Liver (tissue), 9 donors: ENCODE measurements around the gene B3GNT2. TPM values are rescaled to one million over a fixed set of nuclear protein-coding genes. Genes with fewer than 3 reads are reported as not detected.
"Not testable (repeated sequence)": the region's sequence is repeated elsewhere in the genome, so short reads cannot be mapped to it uniquely, and the experiment has no call there.

ENCODE experiments used
- DNase-seq: peaks from one replicate; pipeline ENCODE4 v3.0.0-alpha.2; 2017; ENCODE audit warnings: low spot score
- H3K27ac ChIP-seq, 2 donors: one replicate each; pipeline ENCODE4 v1.7.0; 2013; ENCODE audit warnings: inconsistent platforms in 2 of 2, low read length in 2 of 2, control low read depth in 1 of 2, low read depth in 1 of 2, mild to moderate bottlenecking in 1 of 2
- H3K27me3 ChIP-seq, 4 donors: one replicate each; pipeline versions ENCODE4 v1.6.1 to v1.7.0; 2013; ENCODE audit warnings: low read length in 3 of 4, inconsistent platforms in 1 of 4, mild to moderate bottlenecking in 1 of 4, moderate library complexity in 1 of 4; ENCODE audit not compliant: control insufficient read depth in 4 of 4, insufficient read depth in 4 of 4
- H3K36me3 ChIP-seq, 4 donors: one replicate each; pipeline versions ENCODE4 v1.6.1 to v1.7.0; 2013; ENCODE audit warnings: low read length in 3 of 4, mild to moderate bottlenecking in 3 of 4, low read depth in 1 of 4, moderate library complexity in 1 of 4; ENCODE audit not compliant: control insufficient read depth in 4 of 4, insufficient read depth in 3 of 4
- H3K4me1 ChIP-seq, 4 donors: one replicate each; pipeline versions ENCODE4 v1.6.1 to v1.7.0; 2013; ENCODE audit warnings: low read length in 3 of 4, mild to moderate bottlenecking in 3 of 4, moderate library complexity in 1 of 4; ENCODE audit not compliant: control insufficient read depth in 4 of 4, insufficient read depth in 4 of 4
- H3K4me3 ChIP-seq, 3 donors: one replicate each; pipeline versions ENCODE4 v1.6.1 to v1.7.0; 2013; ENCODE audit warnings: low read length in 3 of 3, control low read depth in 1 of 3, low read depth in 1 of 3, mild to moderate bottlenecking in 1 of 3
- H3K9ac ChIP-seq, 2 donors: one replicate each; pipeline ENCODE4 v1.7.0; 2013; ENCODE audit warnings: low read length in 2 of 2, mild to moderate bottlenecking in 2 of 2, moderate library complexity in 2 of 2, control low read depth in 1 of 2, low read depth in 1 of 2
- H3K9me3 ChIP-seq, 4 donors: one replicate each; pipeline versions ENCODE4 v1.6.1 to v1.7.0; 2013; ENCODE audit warnings: low read length in 3 of 4; ENCODE audit not compliant: control insufficient read depth in 4 of 4
- ATF3 ChIP-seq: IDR thresholded peaks from 2 replicates; pipeline ENCODE4 v1.6.1; 2016; ENCODE audit warnings: antibody characterized with exemption
- CTCF ChIP-seq: fragments of 150-350 bp; IDR thresholded peaks from 2 replicates; pipeline ENCODE4 v1.5.1; 2017; ENCODE audit warnings: improper control_type of control experiment, low read depth, low read length; ENCODE audit not compliant: missing input control
- EGR1 ChIP-seq, 2 donors: IDR thresholded peaks; 2 replicates each; pipeline ENCODE4 v1.6.1; 2016 to 2018; ENCODE audit warnings: antibody characterized with exemption in 2 of 2, low read depth in 2 of 2
- FOXA1 ChIP-seq: IDR thresholded peaks from 2 replicates; pipeline ENCODE4 v1.6.1; 2016; ENCODE audit warnings: antibody characterized with exemption
- FOXA2 ChIP-seq: IDR thresholded peaks from 2 replicates; pipeline ENCODE4 v1.6.1; 2016; ENCODE audit warnings: antibody characterized with exemption
- GABPA ChIP-seq, 2 donors: IDR thresholded peaks in 1 of 2; conservative IDR thresholded peaks in 1 of 2; 2 replicates each; pipeline ENCODE4 v1.6.1; 2016; ENCODE audit warnings: antibody characterized with exemption in 2 of 2, mild to moderate bottlenecking in 1 of 2, moderate library complexity in 1 of 2
- HNF4A ChIP-seq, 2 donors: conservative IDR thresholded peaks; 2 replicates each; pipeline ENCODE4 v1.6.1; 2016; ENCODE audit warnings: antibody characterized with exemption in 2 of 2, mild to moderate bottlenecking in 2 of 2
- HNF4G ChIP-seq: IDR thresholded peaks from 2 replicates; pipeline ENCODE4 v1.6.1; 2016; ENCODE audit warnings: antibody characterized with exemption
- JUND ChIP-seq, 2 donors: IDR thresholded peaks; 2 replicates each; pipeline ENCODE4 v1.6.1; 2016; ENCODE audit warnings: antibody characterized with exemption in 2 of 2
- NR2F2 ChIP-seq: IDR thresholded peaks from 2 replicates; pipeline ENCODE4 v1.6.1; 2016; ENCODE audit warnings: antibody characterized with exemption
- RAD21 ChIP-seq, 2 donors: IDR thresholded peaks; 2 replicates each; pipeline ENCODE4 v1.6.1; 2016; ENCODE audit warnings: antibody characterized with exemption in 2 of 2, mild to moderate bottlenecking in 2 of 2
- RXRA ChIP-seq, 2 donors: IDR thresholded peaks; 2 replicates each; pipeline ENCODE4 v1.6.1; 2017 to 2018; ENCODE audit warnings: antibody characterized with exemption in 2 of 2, mild to moderate bottlenecking in 1 of 2
- SP1 ChIP-seq: IDR thresholded peaks from 2 replicates; pipeline ENCODE4 v1.6.1; 2018; ENCODE audit warnings: antibody characterized with exemption, mild to moderate bottlenecking
- TAF1 ChIP-seq: conservative IDR thresholded peaks from 2 replicates; pipeline ENCODE4 v1.6.1; 2016; ENCODE audit warnings: antibody characterized with exemption, mild to moderate bottlenecking
- ZBTB33 ChIP-seq: IDR thresholded peaks from 2 replicates; pipeline ENCODE4 v1.6.1; 2016; ENCODE audit warnings: antibody characterized with exemption
- WGBS: extraction: QIAGEN DNeasy Blood & Tissue Kit; methylation state at CpG from one replicate; pipeline ENCODE4 v1.1.7; 2013; 5-methylcytosine and 5-hydroxymethylcytosine counted together
- polyA plus RNA-seq, 2 donors: library from polyadenylated mRNA; stranded (reverse) in 1 of 2; unstranded in 1 of 2; fragments of 200-250 nt in 1 of 2; fragments of >200 nt in 1 of 2; fragmentation: Nextera tagmentation in 1 of 2; extraction: Ambion mirVana in 1 of 2; gene quantifications; one replicate each; pipeline versions ENCODE4 v1.2.1 to v1.2.3, GENCODE V29; 2013 to 2015
- total RNA-seq, 2 donors: library from RNA; depleted of rRNA; stranded (reverse); fragments of >200 nt; gene quantifications; one replicate each; pipeline ENCODE4 v1.2.3, GENCODE V29; 2014
- donor health status: healthy.
- donor health status: healthy.
- donor health status: healthy.
- donor health status: healthy.
- donor health status: healthy.

The B3GNT2 gene
- total and polyA plus RNA-seq, 4 donors = 6.4 to 20.2 (median 14.2) TPM

GRCh38 chr2:62158444-62159121, 37.3 kb upstream of the B3GNT2 start:
- no peak for TF ChIP-seq TAF1
- no peak for TF ChIP-seq RAD21 (IDR thresholded peaks at IDR 0.05)
- no peak for TF ChIP-seq FOXA2
- no peak for TF ChIP-seq SP1
- TF ChIP-seq GABPA (IDR thresholded peaks at IDR 0.05 in 1 of 2, conservative IDR thresholded peaks at IDR 0.05 in 1 of 2) = no peak
- TF ChIP-seq HNF4A (conservative IDR thresholded peaks at IDR 0.05) = no peak
- TF ChIP-seq ZBTB33 = no peak
- no peak for TF ChIP-seq NR2F2
- TF ChIP-seq FOXA1 = no peak
- no peak for TF ChIP-seq HNF4G
- TF ChIP-seq JUND (IDR thresholded peaks at IDR 0.05) = no peak
- no peak for TF ChIP-seq EGR1 (IDR thresholded peaks at IDR 0.05; ENCODE audit: low read depth in 2 of 2)
- TF ChIP-seq RXRA (IDR thresholded peaks at IDR 0.05) = no peak
- WGBS = 93% methylated on average over 9 of the region's 9 CpGs
- Histone ChIP-seq H3K27me3 (no peaks in the 10 kb centered on the region), H3K27ac (no peak overlapping the region), H3K9ac (no peak overlapping the region), H3K36me3 (no peaks in the 10 kb centered on the region), H3K9me3 (peaks cover 0 to 6% (median 0%) of the 10 kb centered on the region in 4 donors), H3K4me1 (peaks cover 0 to 3% (median 0%) of the 10 kb centered on the region in 4 donors), H3K4me3 (no peak overlapping the region)
- no peak for DNase-seq

GRCh38 chr2:62160691-62161090, 35.2 kb upstream of the B3GNT2 start:
- DNase-seq, H3K4me1 ChIP-seq, H3K4me3 ChIP-seq, H3K36me3 ChIP-seq, H3K27me3 ChIP-seq, H3K27ac ChIP-seq, H3K9ac ChIP-seq, H3K9me3 ChIP-seq: not testable (repeated sequence)
- 90% methylated on average over 9 of the region's 9 CpGs for WGBS

- Histone ChIP-seq H3K27me3 (no peaks in the 10 kb centered on the region), H3K4me1 (peaks cover 0 to 3% (median 0%) of the 10 kb centered on the region in 4 donors), H3K4me3 (no peak overlapping the region), H3K27ac (no peak overlapping the region), H3K9ac (no peak overlapping the region), H3K9me3 (no peaks in the 10 kb centered on the region), H3K36me3 (no peaks in the 10 kb centered on the region)
- 94% methylated on average over 3 of the region's 3 CpGs for WGBS
- TF ChIP-seq CTCF = no peak
- no peak for TF ChIP-seq GABPA (IDR thresholded peaks at IDR 0.05 in 1 of 2, conservative IDR thresholded peaks at IDR 0.05 in 1 of 2)
- TF ChIP-seq ATF3 = no peak
- no peak for TF ChIP-seq FOXA1
- no peak for TF ChIP-seq JUND (IDR thresholded peaks at IDR 0.05)
- TF ChIP-seq NR2F2 = no peak
- no peak for TF ChIP-seq RAD21 (IDR thresholded peaks at IDR 0.05)
- no peak for TF ChIP-seq FOXA2
- no peak for TF ChIP-seq RXRA (IDR thresholded peaks at IDR 0.05)
- DNase-seq = no peak
These were observed 32.6 kb upstream of the B3GNT2 start for GRCh38 chr2:62163106-62163831.
